ENCODE data around the gene REV3L. TPM values are rescaled to one million over a fixed set of nuclear protein-coding genes. Genes with fewer than 3 reads are reported as not detected.

The REV3L gene
- total and polyA plus RNA-seq, 2 of the 8 experiments (the other 6 are each of a cell fraction or from before 2014, with no cell fraction given): 2.1 to 6.6 TPM

DNA sequence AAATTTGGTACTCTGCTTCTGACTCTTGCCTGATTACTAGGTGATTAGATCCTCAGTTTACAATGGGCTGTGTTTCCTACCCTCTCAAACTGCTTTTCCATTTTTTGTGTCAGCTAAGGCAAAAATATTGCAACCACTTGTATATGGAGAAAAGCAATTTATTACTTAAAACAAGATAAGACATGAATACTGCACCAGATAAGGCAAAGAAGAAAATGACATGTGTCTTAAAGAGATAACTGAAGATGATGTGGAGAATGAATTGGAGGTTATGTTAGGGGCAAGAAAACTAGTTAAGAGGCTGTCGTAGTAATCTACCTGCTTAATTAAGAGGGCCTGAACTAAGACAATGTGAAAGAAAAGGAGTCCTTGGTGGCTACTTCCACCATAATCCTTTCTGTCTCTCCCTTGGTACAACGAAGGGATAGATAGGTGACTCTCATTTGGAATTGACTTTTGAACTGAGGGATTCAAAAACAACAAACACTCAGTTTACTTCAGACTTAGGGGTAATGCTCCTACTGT is 16.3 kb upstream of the REV3L start (continued):
- TF ChIP-seq, protein P1, sequence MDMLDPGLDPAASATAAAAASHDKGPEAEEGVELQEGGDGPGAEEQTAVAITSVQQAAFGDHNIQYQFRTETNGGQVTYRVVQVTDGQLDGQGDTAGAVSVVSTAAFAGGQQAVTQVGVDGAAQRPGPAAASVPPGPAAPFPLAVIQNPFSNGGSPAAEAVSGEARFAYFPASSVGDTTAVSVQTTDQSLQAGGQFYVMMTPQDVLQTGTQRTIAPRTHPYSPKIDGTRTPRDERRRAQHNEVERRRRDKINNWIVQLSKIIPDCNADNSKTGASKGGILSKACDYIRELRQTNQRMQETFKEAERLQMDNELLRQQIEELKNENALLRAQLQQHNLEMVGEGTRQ (IDR thresholded peaks at IDR 0.05; ENCODE audit: low read length): no peak
- TF ChIP-seq KDM4A (IDR thresholded peaks at IDR 0.05; ENCODE audit: low read depth, low read length, severe bottlenecking) (no peak), CHD2 (IDR thresholded peaks at IDR 0.05; ENCODE audit: low read length) (no peak)

Measured in H1 (cell line).